Measurements from ENCODE around the gene SUDS3.

DNA sequence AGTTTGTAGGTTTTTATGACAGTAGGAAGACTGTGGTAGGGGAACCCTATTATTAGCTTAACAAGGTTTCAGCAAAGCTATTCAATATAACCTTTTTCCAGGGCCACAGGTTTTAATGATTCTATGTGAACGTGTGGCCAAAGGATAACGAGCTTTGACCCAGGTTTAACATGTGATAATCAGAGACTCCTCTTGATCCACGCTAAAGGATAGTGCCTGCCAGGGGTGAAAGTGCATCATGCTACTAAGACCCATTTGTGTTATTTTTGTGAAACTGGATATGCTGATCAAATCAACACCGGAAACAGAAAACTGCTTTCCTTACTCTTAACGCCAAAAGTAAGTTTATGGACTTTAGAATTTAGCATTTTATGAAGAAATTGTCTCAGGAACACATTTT, 2.7 kb upstream of the SUDS3 start:
- no peak for TF ChIP-seq EZH2 (IDR thresholded peaks at IDR 0.05; ENCODE audit: borderline replicate concordance, low read length)
- TF ChIP-seq, protein P1, sequence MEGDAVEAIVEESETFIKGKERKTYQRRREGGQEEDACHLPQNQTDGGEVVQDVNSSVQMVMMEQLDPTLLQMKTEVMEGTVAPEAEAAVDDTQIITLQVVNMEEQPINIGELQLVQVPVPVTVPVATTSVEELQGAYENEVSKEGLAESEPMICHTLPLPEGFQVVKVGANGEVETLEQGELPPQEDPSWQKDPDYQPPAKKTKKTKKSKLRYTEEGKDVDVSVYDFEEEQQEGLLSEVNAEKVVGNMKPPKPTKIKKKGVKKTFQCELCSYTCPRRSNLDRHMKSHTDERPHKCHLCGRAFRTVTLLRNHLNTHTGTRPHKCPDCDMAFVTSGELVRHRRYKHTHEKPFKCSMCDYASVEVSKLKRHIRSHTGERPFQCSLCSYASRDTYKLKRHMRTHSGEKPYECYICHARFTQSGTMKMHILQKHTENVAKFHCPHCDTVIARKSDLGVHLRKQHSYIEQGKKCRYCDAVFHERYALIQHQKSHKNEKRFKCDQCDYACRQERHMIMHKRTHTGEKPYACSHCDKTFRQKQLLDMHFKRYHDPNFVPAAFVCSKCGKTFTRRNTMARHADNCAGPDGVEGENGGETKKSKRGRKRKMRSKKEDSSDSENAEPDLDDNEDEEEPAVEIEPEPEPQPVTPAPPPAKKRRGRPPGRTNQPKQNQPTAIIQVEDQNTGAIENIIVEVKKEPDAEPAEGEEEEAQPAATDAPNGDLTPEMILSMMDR (IDR thresholded peaks at IDR 0.05; ENCODE audit: low read length): no peak

Data from OCI-LY1 (cell line).